H9 (cell line): ENCODE measurements around the gene SLC44A1. TPM values are rescaled to one million over a fixed set of nuclear protein-coding genes. Genes with fewer than 3 reads are reported as not detected.

Source experiments
- DNase-seq: peaks from one replicate; pipeline ENCODE4 v3.0.0-alpha.2; 2017
- H2AFZ ChIP-seq: one replicate; pipeline ENCODE4 v1.6.1; 2013; ENCODE audit warnings: mild to moderate bottlenecking, low read length, control low read depth, moderate library complexity
- H2AK5ac ChIP-seq: 2 replicates; pipeline ENCODE4 v1.6.1; 2013; ENCODE audit warnings: low read length, control low read depth, mixed read lengths; ENCODE audit not compliant: insufficient read length
- H2BK120ac ChIP-seq: one replicate; pipeline ENCODE4 v1.6.1; 2013; ENCODE audit warnings: low read depth, mild to moderate bottlenecking, low read length, control low read depth, inconsistent platforms; ENCODE audit not compliant: poor library complexity, severe bottlenecking
- H2BK12ac ChIP-seq: 2 replicates; pipeline ENCODE4 v1.6.1; 2013; ENCODE audit warnings: low read length, control low read depth, mixed read lengths, low read depth; ENCODE audit not compliant: insufficient read length
- H2BK15ac ChIP-seq: 2 replicates; pipeline ENCODE4 v1.6.1; 2013; ENCODE audit warnings: low read depth, low read length, control low read depth
- H2BK20ac ChIP-seq: one replicate; pipeline ENCODE4 v1.6.1; 2013; ENCODE audit warnings: low read depth, mild to moderate bottlenecking, low read length, control low read depth, inconsistent platforms; ENCODE audit not compliant: poor library complexity, severe bottlenecking
- H2BK5ac ChIP-seq: 2 replicates; pipeline ENCODE4 v1.6.1; 2013; ENCODE audit warnings: low read length, control low read depth, mixed read lengths; ENCODE audit not compliant: insufficient read length
- H3K14ac ChIP-seq: 2 replicates; pipeline ENCODE4 v1.6.1; 2013; ENCODE audit warnings: low read length, control low read depth; ENCODE audit not compliant: insufficient read depth
- H3K18ac ChIP-seq: 2 replicates; pipeline ENCODE4 v1.6.1; 2013; ENCODE audit warnings: low read depth, mild to moderate bottlenecking, mixed read lengths, low read length, control low read depth; ENCODE audit not compliant: insufficient read length
- H3K23ac ChIP-seq: 2 replicates; pipeline ENCODE4 v1.6.1; 2013; ENCODE audit warnings: low read length, control low read depth, mixed read lengths, low read depth; ENCODE audit not compliant: insufficient read length
- H3K23me2 ChIP-seq: 2 replicates; pipeline ENCODE4 v1.6.1; 2013; ENCODE audit warnings: low read depth, mild to moderate bottlenecking, mixed read lengths, low read length, control low read depth; ENCODE audit not compliant: insufficient read length, poor library complexity, severe bottlenecking
- H3K27ac ChIP-seq: 2 replicates; pipeline ENCODE4 v1.5.1; 2013; ENCODE audit warnings: low read length, control low read depth, mixed read lengths, low read depth; ENCODE audit not compliant: insufficient read length
- H3K27me3 ChIP-seq: 2 replicates; pipeline ENCODE4 v1.6.1; 2013; ENCODE audit warnings: low read length, control low read depth, inconsistent platforms; ENCODE audit not compliant: insufficient read depth
- H3K4ac ChIP-seq: 2 replicates; pipeline ENCODE4 v1.6.1; 2013; ENCODE audit warnings: low read depth, mild to moderate bottlenecking, control low read depth, inconsistent platforms, low read length, moderate library complexity
- H3K4me1 ChIP-seq: 2 replicates; pipeline ENCODE4 v1.6.1; 2013; ENCODE audit warnings: low read length, control low read depth, inconsistent platforms; ENCODE audit not compliant: insufficient read depth
- H3K4me2 ChIP-seq: 2 replicates; pipeline ENCODE4 v1.6.1; 2013; ENCODE audit warnings: low read length, control low read depth, mixed read lengths; ENCODE audit not compliant: insufficient read length, insufficient read depth
- H3K56ac ChIP-seq: 2 replicates; pipeline ENCODE4 v1.6.1; 2013; ENCODE audit warnings: low read depth, mild to moderate bottlenecking, mixed read lengths, low read length, control low read depth; ENCODE audit not compliant: insufficient read length
- H3K79me1 ChIP-seq: 2 replicates; pipeline ENCODE4 v1.6.1; 2013; ENCODE audit warnings: low read depth, mild to moderate bottlenecking, moderate library complexity, low read length, control low read depth, inconsistent platforms; ENCODE audit not compliant: insufficient read depth, poor library complexity, severe bottlenecking
- H3K79me2 ChIP-seq: 2 replicates; pipeline ENCODE4 v1.6.1; 2013; ENCODE audit warnings: low read length, control low read depth, inconsistent platforms; ENCODE audit not compliant: insufficient read depth
- H3K9ac ChIP-seq: 2 replicates; pipeline ENCODE4 v1.6.1; 2013; ENCODE audit warnings: low read length, control low read depth, mixed read lengths; ENCODE audit not compliant: insufficient read length; ENCODE audit errors: extremely low read depth
- H3K9me3 ChIP-seq: one replicate; pipeline ENCODE4 v1.6.1; 2013; ENCODE audit warnings: low read depth, low read length, inconsistent platforms; ENCODE audit not compliant: control insufficient read depth
- H3T11ph ChIP-seq: one replicate; pipeline ENCODE4 v1.6.1; 2013; ENCODE audit warnings: mild to moderate bottlenecking, low read length, control low read depth, inconsistent platforms
- H4K20me1 ChIP-seq: one replicate; pipeline ENCODE4 v1.6.1; 2013; ENCODE audit not compliant: control insufficient read depth, insufficient read length, insufficient read depth
- H4K5ac ChIP-seq: 2 replicates; pipeline ENCODE4 v1.6.1; 2013; ENCODE audit warnings: low read depth, mild to moderate bottlenecking, mixed read lengths, low read length, control low read depth; ENCODE audit not compliant: insufficient read length
- H4K8ac ChIP-seq: replicated peaks from 2 replicates; pipeline ENCODE4 v1.6.1; 2013; ENCODE audit warnings: low read length, control low read depth, mixed read lengths, low read depth; ENCODE audit not compliant: insufficient read length
- H4K91ac ChIP-seq: 2 replicates; pipeline ENCODE4 v1.6.1; 2013; ENCODE audit warnings: low read depth, mild to moderate bottlenecking, moderate library complexity, mixed read lengths, low read length, control low read depth; ENCODE audit not compliant: insufficient read length
- H3K27ac Mint-ChIP-seq, 3 experiments: 2 replicates in 2 of 3; 3 replicates in 1 of 3; pipeline ENCODE4 v1.8.0; 2020 to 2021; ENCODE audit warnings: mixed read lengths in 3 of 3, mild to moderate bottlenecking in 1 of 3, moderate library complexity in 1 of 3
- H3K27me3 Mint-ChIP-seq: 2 replicates; pipeline ENCODE4 v1.8.0; 2021; ENCODE audit warnings: low read depth, mild to moderate bottlenecking, moderate library complexity, mixed read lengths
- H3K36me3 Mint-ChIP-seq, 3 experiments: 2 replicates in 2 of 3; 3 replicates in 1 of 3; pipeline ENCODE4 v1.8.0; 2020 to 2021; ENCODE audit warnings: low read depth in 3 of 3, mixed read lengths in 3 of 3; ENCODE audit not compliant: insufficient read depth in 1 of 3
- H3K4me1 Mint-ChIP-seq, 2 experiments: 2 replicates each; pipeline ENCODE4 v1.8.0; 2020; ENCODE audit warnings: mixed read lengths in 2 of 2
- H3K4me3 Mint-ChIP-seq, 2 experiments: 2 replicates in 1 of 2; 3 replicates in 1 of 2; pipeline ENCODE4 v1.8.0; 2020 to 2021; ENCODE audit warnings: mild to moderate bottlenecking in 2 of 2, mixed read lengths in 2 of 2, moderate library complexity in 1 of 2
- H3K9me3 Mint-ChIP-seq, 2 experiments: 2 replicates in 1 of 2; 3 replicates in 1 of 2; pipeline ENCODE4 v1.8.0; 2020; ENCODE audit warnings: mild to moderate bottlenecking in 2 of 2, mixed read lengths in 2 of 2, moderate library complexity in 1 of 2
- CTCF ChIP-seq: fragments of 200-600 bp; sonication (generic); conservative IDR thresholded peaks from 3 replicates; pipeline ENCODE4 v1.8.0; 2021; ENCODE audit warnings: antibody characterized with exemption, mild to moderate bottlenecking
- WGBS: extraction: QIAGEN DNeasy Blood & Tissue Kit; methylation state at CpG from one replicate; pipeline ENCODE4 v1.1.7; 2013; ENCODE audit warnings: missing lambda C conversion rate, low lambda C conversion rate, mixed read lengths; ENCODE audit not compliant: insufficient read length; ENCODE audit errors: extremely low coverage; 5-methylcytosine and 5-hydroxymethylcytosine counted together
- total RNA-seq: library from RNA; stranded (reverse); gene quantifications from 2 replicates; pipeline ENCODE4 v1.2.1, GENCODE V29; 2021

The SLC44A1 gene
- total RNA-seq, 1 experiment from 2014 or later: 60.7 TPM

- H3K27ac ChIP-seq: no peak overlapping the region
- H3K79me2 ChIP-seq: 0 out of 2 replicates have a peak, but pooled peaks cover 3% of the 10 kb centered on the region
- no peak overlapping the region for H4K91ac ChIP-seq
- H3K18ac ChIP-seq: no peak overlapping the region
- peak overlapping the region in 1 of 3 experiments; percentile 56; a peak in 3 of 7 replicates for H3K27ac Mint-ChIP-seq
- no peak overlapping the region for H3K4me2 ChIP-seq
- no peak overlapping the region for H4K8ac ChIP-seq
- H2AFZ ChIP-seq: no peak overlapping the region
- no peak overlapping the region for H2BK20ac ChIP-seq
- no peak for TF ChIP-seq CTCF
- H2AK5ac ChIP-seq: no peak overlapping the region
- no peaks in the 10 kb centered on the region for H3K23me2 ChIP-seq
- H2BK5ac ChIP-seq: no peak overlapping the region
- H3K27me3 Mint-ChIP-seq: no peaks in the 10 kb centered on the region
- peaks cover 4% of the 10 kb centered on the region for H3K79me1 ChIP-seq
- no peak for DNase-seq
- H3K27me3 ChIP-seq: no peaks in the 10 kb centered on the region
- no peak overlapping the region for H2BK15ac ChIP-seq
- H3K4ac ChIP-seq: no peak overlapping the region
- H3K9me3 Mint-ChIP-seq: no peaks in the 10 kb centered on the region
- no peak overlapping the region for H3K23ac ChIP-seq
- no peak overlapping the region for H2BK12ac ChIP-seq
- no peaks in the 10 kb centered on the region for H3K4me1 ChIP-seq
- H3K4me1 Mint-ChIP-seq: peaks cover 2 to 7% of the 10 kb centered on the region in 2 experiments; a peak in 3 of 4 replicates
- peaks cover 3 to 27% (median 17%) of the 10 kb centered on the region in 3 experiments; a peak in 6 of 7 replicates for H3K36me3 Mint-ChIP-seq
- no peak overlapping the region for H3K14ac ChIP-seq
- no peak overlapping the region for H3K9ac ChIP-seq
- WGBS: no CpG with 5 or more reads among the region's 1 CpG
- H4K20me1 ChIP-seq: no peaks in the 10 kb centered on the region
- no peaks in the 10 kb centered on the region for H3K9me3 ChIP-seq
- H3K4me3 Mint-ChIP-seq: no peak overlapping the region
- no peak overlapping the region for H3K56ac ChIP-seq
- no peak overlapping the region for H4K5ac ChIP-seq
- no peak overlapping the region for H3T11ph ChIP-seq
- no peak overlapping the region for H2BK120ac ChIP-seq
Observed at GRCh38 chr9:105333811-105334210, 89.4 kb downstream of the SLC44A1 start.
